Small intestine (tissue), 7 donors: ENCODE measurements around the gene TDRD7. TPM values are rescaled to one million over a fixed set of nuclear protein-coding genes. Genes with fewer than 3 reads are reported as not detected.
"Not testable (repeated sequence)": the region's sequence is repeated elsewhere in the genome, so short reads cannot be mapped to it uniquely, and the experiment has no call there.

Experiments
- DNase-seq, 2 donors: peaks; one replicate each; pipeline versions ENCODE4 v3.0.0 to v3.0.0-alpha.2; 2013
- FAIRE-seq: peaks from 2 replicates; lab custom pipeline; 2012; peaks lifted over from hg19 to GRCh38; lab: Jason Lieb, UNC
- H3K27ac ChIP-seq, 3 donors: one replicate each; pipeline ENCODE4 v1.5.1; 2013; ENCODE audit warnings: low read length in 2 of 3, mild to moderate bottlenecking in 2 of 3, control low read depth in 1 of 3, inconsistent platforms in 1 of 3, low read depth in 1 of 3, moderate library complexity in 1 of 3
- H3K27me3 ChIP-seq, 3 donors: one replicate each; pipeline ENCODE4 v1.6.1; 2013; ENCODE audit warnings: low read length in 3 of 3, inconsistent platforms in 1 of 3; ENCODE audit not compliant: control insufficient read depth in 3 of 3, insufficient read depth in 3 of 3
- H3K36me3 ChIP-seq, 3 donors: one replicate each; pipeline ENCODE4 v1.6.1; 2013; ENCODE audit warnings: low read length in 3 of 3, inconsistent platforms in 1 of 3, low read depth in 1 of 3, mild to moderate bottlenecking in 1 of 3, moderate library complexity in 1 of 3; ENCODE audit not compliant: control insufficient read depth in 3 of 3, insufficient read depth in 2 of 3
- H3K4me1 ChIP-seq, 3 donors: one replicate each; pipeline ENCODE4 v1.6.1; 2013; ENCODE audit warnings: low read length in 2 of 3, inconsistent platforms in 1 of 3, low read depth in 1 of 3, mild to moderate bottlenecking in 1 of 3, moderate library complexity in 1 of 3; ENCODE audit not compliant: control insufficient read depth in 3 of 3, insufficient read depth in 2 of 3
- H3K4me3 ChIP-seq, 3 donors: one replicate each; pipeline ENCODE4 v1.5.1; 2013; ENCODE audit warnings: low read length in 3 of 3, control low read depth in 1 of 3, inconsistent platforms in 1 of 3, low read depth in 1 of 3, mild to moderate bottlenecking in 1 of 3, moderate library complexity in 1 of 3
- H3K9me3 ChIP-seq, 2 donors: one replicate each; pipeline ENCODE4 v1.6.1; 2013; ENCODE audit warnings: low read depth in 1 of 2, low read length in 1 of 2; ENCODE audit not compliant: control insufficient read depth in 2 of 2, insufficient read depth in 1 of 2
- WGBS, 3 donors: extraction: QIAGEN DNeasy Blood & Tissue Kit; methylation state at CpG; one replicate each; pipeline ENCODE4 v1.1.7; 2013; 5-methylcytosine and 5-hydroxymethylcytosine counted together
- polyA plus RNA-seq, 4 donors: library from polyadenylated mRNA; stranded (reverse) in 3 of 4; unstranded in 1 of 4; fragments of 200-250 nt in 3 of 4; fragments of 120-200 nt in 1 of 4; gene quantifications; one replicate each; pipeline versions ENCODE4 v1.2.1 to v1.2.3, GENCODE V29; 2013
- donor health status: healthy with polysubstance abuse.
- donor health status: control.
- donor health status: control.
- donor health status: Bipolar disorder and iron deficiency.
- donor health status: healthy.

TDRD7 gene
- polyA plus RNA-seq, 4 donors = 15.2 to 24.9 (median 20.3) TPM

GRCh38 chr9:97479496-97480159 is 67.7 kb downstream of the TDRD7 start:
- peaks cover 1 to 14% (median 9%) of the 10 kb centered on the region in 3 donors for H3K36me3 ChIP-seq
- WGBS, 3 donors = 71 to 94% (median 90%) methylated on average over 5 of the region's 5 CpGs

GRCh38 chr9:97480174-97480573 is 68.3 kb downstream of the TDRD7 start:
- peaks cover 0 to 14% (median 8%) of the 10 kb centered on the region in 3 donors for H3K36me3 ChIP-seq
- FAIRE-seq = no peak
- H3K9me3 ChIP-seq = peaks cover 0 to 9% of the 10 kb centered on the region in 2 donors
- H3K27ac ChIP-seq = no peak overlapping the region
- peaks cover 0 to 5% (median 0%) of the 10 kb centered on the region in 3 donors for H3K4me1 ChIP-seq
- 43 to 62% (median 52%) methylated on average over 1 of the region's 1 CpG for WGBS, 3 donors
- no peak for DNase-seq
- H3K4me3 ChIP-seq = no peak overlapping the region
- H3K27me3 ChIP-seq = no peaks in the 10 kb centered on the region

More at GRCh38 chr9:97479496-97480159, 67.7 kb downstream of the TDRD7 start:
- H3K27me3 ChIP-seq = no peaks in the 10 kb centered on the region
- peaks cover 0 to 5% (median 0%) of the 10 kb centered on the region in 3 donors for H3K4me1 ChIP-seq
- DNase-seq (no peak), FAIRE-seq (no peak)
- no peak overlapping the region for H3K27ac ChIP-seq
- peaks cover 0 to 9% of the 10 kb centered on the region in 2 donors for H3K9me3 ChIP-seq
- no peak overlapping the region for H3K4me3 ChIP-seq

DNA sequence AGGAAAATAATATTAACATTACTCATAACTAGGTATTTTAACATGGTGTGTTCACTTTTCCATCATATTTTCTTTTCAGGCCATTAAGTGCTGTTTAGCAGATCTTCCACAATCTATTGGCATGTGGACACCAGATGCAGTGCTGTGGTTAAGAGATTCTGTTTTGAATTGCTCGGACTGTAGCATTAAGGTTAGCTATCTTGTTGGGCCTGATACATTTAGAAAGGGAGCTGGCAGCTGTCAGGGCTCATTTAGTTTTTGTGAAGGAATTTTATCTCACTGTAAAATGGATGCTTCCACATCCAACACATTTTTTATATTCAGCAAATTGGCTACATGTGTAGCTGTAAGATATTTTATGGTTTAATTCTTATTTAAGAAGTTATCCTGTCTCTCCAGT is 68.9 kb downstream of the TDRD7 start:
- DNase-seq = no peak
- Histone ChIP-seq H3K36me3 (peaks cover 0 to 14% (median 8%) of the 10 kb centered on the region in 3 donors), H3K4me1 (peaks cover 0 to 5% (median 0%) of the 10 kb centered on the region in 3 donors), H3K27ac (no peak overlapping the region), H3K4me3 (no peak overlapping the region), H3K27me3 (no peaks in the 10 kb centered on the region), H3K9me3 (peaks cover 0 to 9% of the 10 kb centered on the region in 2 donors)
- 88 to 100% (median 100%) methylated on average over 1 of the region's 1 CpG for WGBS, 3 donors
- FAIRE-seq = no peak

DNA sequence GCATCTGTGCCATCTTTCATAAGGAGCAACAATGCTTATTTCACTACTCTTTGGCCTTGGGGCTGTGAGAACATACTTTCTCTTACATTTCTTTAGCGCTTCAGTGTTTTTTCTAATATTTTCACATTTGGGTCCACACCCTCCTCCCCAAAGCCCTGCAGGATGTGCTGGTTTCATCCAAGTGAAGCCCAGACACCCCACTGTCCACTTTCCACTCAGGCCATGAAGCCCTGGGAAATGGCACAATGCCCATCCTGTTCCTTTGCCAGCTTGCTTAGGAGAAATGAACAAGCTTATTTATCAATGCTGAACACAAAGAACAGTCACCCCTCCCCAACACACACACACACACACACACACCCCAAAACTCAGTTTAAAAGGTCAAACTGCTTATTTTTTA is 72.2 kb downstream of the TDRD7 start:
- Histone ChIP-seq H3K36me3 (peaks cover 2 to 24% (median 17%) of the 10 kb centered on the region in 3 donors), H3K4me3 (no peak overlapping the region), H3K9me3 (peaks cover 0 to 12% of the 10 kb centered on the region in 2 donors), H3K27ac (no peak overlapping the region), H3K27me3 (no peaks in the 10 kb centered on the region), H3K4me1 (no peaks in the 10 kb centered on the region)
- FAIRE-seq = no peak
- DNase-seq = no peak
- 94 to 100% (median 95%) methylated on average over 1 of the region's 1 CpG for WGBS, 3 donors

GRCh38 chr9:97487107-97487506 is 75.2 kb downstream of the TDRD7 start:
- FAIRE-seq = no peak

DNA sequence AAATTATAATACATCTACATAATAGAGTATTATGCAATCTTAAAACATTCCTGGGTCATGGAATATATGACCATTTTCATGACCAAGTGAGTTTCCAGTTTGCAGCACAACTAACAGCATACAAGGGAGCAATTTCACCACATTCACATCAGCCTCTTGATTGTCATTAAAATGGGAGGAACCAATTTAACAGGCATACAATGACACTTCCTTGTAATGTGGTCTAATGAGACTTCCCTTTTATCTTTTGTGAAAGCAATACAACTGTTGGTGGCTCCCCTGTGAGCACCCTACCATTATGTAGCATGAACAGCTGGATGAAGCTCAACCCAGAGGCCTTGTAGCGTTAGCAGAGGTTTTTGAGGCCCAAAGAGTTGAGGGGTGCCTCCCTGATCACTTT is 76.0 kb downstream of the TDRD7 start:
- 88 to 100% (median 96%) methylated on average over 1 of the region's 1 CpG for WGBS, 3 donors
- DNase-seq (no peak), FAIRE-seq (no peak)
- no peak overlapping the region for H3K27ac ChIP-seq
- H3K36me3 ChIP-seq = peaks cover 2 to 23% (median 15%) of the 10 kb centered on the region in 3 donors
- H3K4me1 ChIP-seq = no peaks in the 10 kb centered on the region
- H3K9me3 ChIP-seq = peaks cover 0 to 6% of the 10 kb centered on the region in 2 donors
- H3K27me3 ChIP-seq = no peaks in the 10 kb centered on the region
- H3K4me3 ChIP-seq = no peak overlapping the region

More at GRCh38 chr9:97487107-97487506, 75.2 kb downstream of the TDRD7 start:
- Histone ChIP-seq H3K9me3 (peaks cover 0 to 8% of the 10 kb centered on the region in 2 donors), H3K36me3 (peaks cover 2 to 21% (median 17%) of the 10 kb centered on the region in 3 donors), H3K4me3 (no peak overlapping the region), H3K4me1 (no peaks in the 10 kb centered on the region), H3K27me3 (no peaks in the 10 kb centered on the region), H3K27ac (no peak overlapping the region)
- no peak for DNase-seq
- WGBS, 3 donors = 84 to 88% (median 85%) methylated on average over 2 of the region's 2 CpGs

DNA sequence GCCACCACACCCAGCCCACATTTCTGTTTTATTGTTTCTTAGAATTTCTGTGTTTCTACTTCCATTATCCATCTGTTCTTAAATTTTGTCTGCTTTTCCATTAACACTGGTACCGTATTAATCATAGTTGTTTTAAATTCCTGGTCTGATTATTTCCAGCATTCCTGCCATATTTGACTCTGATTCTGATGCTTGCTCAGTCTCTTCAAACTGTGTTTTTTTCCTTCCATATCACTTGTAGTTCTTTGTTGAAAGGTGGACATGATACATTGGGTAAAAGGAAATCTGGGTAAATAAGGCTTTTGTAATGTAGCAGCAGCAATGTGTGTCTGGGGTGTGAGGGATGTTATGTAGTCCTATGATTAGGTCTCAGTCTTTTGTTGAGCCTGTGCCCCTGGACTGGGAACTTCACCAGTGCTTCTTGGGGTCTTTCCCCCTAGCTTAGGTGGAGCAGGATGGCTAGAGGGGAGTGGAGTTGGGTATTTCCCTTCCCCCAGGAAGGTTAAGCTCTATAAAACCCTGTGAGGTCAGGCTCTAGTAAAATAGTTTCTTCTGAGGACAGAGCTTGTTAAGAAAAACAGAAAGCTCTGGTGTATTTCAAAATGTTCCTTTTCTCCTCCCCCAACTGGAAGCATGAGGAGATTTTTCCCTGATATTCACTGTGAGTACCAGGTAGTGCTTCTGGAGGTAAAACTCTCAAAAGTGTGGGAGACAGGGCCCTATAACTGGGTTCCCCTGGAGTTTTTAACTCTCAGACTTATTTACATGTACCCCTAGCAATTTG is 79.5 kb downstream of the TDRD7 start:
- no peaks in the 10 kb centered on the region for H3K4me1 ChIP-seq
- H3K27ac ChIP-seq = no peak overlapping the region
- 96 to 100% (median 98%) methylated on average over 1 of the region's 1 CpG for WGBS, 3 donors
- H3K27me3 ChIP-seq = no peaks in the 10 kb centered on the region
- H3K9me3 ChIP-seq = peaks cover 0 to 3% of the 10 kb centered on the region in 2 donors
- DNase-seq (no peak), FAIRE-seq (no peak)
- H3K36me3 ChIP-seq = peaks cover 1 to 24% (median 9%) of the 10 kb centered on the region in 3 donors
- H3K4me3 ChIP-seq = no peak overlapping the region

DNA sequence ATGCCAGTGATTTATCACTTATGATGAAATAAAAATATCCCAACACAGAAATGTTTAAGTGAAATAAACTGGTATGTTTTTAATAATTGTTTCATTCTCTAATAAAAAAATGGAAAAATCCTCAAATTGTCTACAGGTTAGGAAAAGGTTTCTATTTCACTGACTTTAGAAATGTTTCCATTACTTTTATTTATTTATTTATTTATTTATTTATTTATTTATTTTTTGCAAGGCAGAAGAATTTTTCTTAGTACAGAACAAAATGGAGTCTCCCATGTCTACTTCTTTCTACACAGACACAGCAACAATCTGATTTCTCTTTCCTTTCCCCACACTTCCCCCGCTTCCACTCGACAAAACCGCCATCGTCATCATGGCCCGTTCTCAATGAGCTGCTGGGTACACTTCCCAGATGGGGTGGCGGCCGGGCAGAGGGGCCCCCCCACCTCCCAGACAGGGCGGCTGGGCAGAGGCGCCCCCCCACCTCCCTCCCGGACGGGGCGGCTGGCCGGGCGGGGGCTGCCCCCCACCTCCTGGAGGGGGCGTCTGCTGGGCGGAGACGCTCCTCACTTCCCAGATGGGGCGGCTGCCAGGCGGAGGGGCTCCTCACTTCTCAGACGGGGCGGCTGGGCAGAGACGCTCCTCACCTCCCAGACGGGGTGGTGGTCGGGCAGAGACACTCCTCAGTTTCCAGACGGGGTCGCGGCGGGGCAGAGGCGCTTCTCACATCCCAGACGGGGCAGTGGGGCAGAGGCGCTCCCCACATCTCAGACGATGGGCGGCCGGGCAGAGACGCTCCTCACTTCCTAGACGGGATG is 85.9 kb downstream of the TDRD7 start:
- Histone ChIP-seq H3K27me3 (peaks cover 0 to 21% (median 9%) of the 10 kb centered on the region in 3 donors), H3K36me3 (peaks cover 0 to 14% (median 8%) of the 10 kb centered on the region in 3 donors)
- H3K4me1 ChIP-seq, DNase-seq, H3K9me3 ChIP-seq, H3K27ac ChIP-seq, H3K4me3 ChIP-seq: not testable (repeated sequence)
- WGBS, 3 donors = 97 to 98% (median 98%) methylated on average over 22 to 36 of the region's 36 CpGs
- FAIRE-seq = peak; percentile 15
